Activated T-helper 2 cell treated with anti-CD3 and anti-CD28 coated beads, Interferon-gamma antibody, Interleukin-2, Interleukin-4, amounts not matched to agents 10 μg/mL and 5 μg/mL and 100 μg/mL, durations not matched to agents 14 hours and 24 hours and 36 hours (primary cell): ENCODE measurements around the gene KLK12. TPM values are rescaled to one million over a fixed set of nuclear protein-coding genes. Genes with fewer than 3 reads are reported as not detected.

Experiments used
- DNase-seq: peaks from one replicate; pipeline ENCODE4 v3.0.0; 2021; ENCODE audit warnings: low spot score
- H3K27ac Mint-ChIP-seq: one replicate; pipeline ENCODE4 v1.8.0; 2021; ENCODE audit warnings: mixed read lengths
- H3K27me3 Mint-ChIP-seq: one replicate; pipeline ENCODE4 v1.8.0; 2021; ENCODE audit warnings: low read depth, mixed read lengths
- H3K36me3 Mint-ChIP-seq: one replicate; pipeline ENCODE4 v1.8.0; 2021; ENCODE audit warnings: low read depth, mixed read lengths
- H3K4me1 Mint-ChIP-seq: one replicate; pipeline ENCODE4 v1.8.0; 2021; ENCODE audit warnings: low read depth, mixed read lengths
- H3K4me3 Mint-ChIP-seq: one replicate; pipeline ENCODE4 v1.8.0; 2021; ENCODE audit warnings: low read depth, mild to moderate bottlenecking, moderate library complexity, mixed read lengths
- H3K9me3 Mint-ChIP-seq: one replicate; pipeline ENCODE4 v1.8.0; 2021; ENCODE audit warnings: mixed read lengths
- intact Hi-C: fragments of 100-400 bp; cut with micrococcal nuclease; formaldehyde crosslinking; loops from one replicate; pipeline ENCODE4 v1.15.1; 2023
- total RNA-seq: library from RNA; stranded (reverse); gene quantifications from 2 replicates; pipeline ENCODE4 v1.2.3, GENCODE V29; 2022

Gene KLK12
- total RNA-seq, 1 donor from 2014 or later: not detected

DNA sequence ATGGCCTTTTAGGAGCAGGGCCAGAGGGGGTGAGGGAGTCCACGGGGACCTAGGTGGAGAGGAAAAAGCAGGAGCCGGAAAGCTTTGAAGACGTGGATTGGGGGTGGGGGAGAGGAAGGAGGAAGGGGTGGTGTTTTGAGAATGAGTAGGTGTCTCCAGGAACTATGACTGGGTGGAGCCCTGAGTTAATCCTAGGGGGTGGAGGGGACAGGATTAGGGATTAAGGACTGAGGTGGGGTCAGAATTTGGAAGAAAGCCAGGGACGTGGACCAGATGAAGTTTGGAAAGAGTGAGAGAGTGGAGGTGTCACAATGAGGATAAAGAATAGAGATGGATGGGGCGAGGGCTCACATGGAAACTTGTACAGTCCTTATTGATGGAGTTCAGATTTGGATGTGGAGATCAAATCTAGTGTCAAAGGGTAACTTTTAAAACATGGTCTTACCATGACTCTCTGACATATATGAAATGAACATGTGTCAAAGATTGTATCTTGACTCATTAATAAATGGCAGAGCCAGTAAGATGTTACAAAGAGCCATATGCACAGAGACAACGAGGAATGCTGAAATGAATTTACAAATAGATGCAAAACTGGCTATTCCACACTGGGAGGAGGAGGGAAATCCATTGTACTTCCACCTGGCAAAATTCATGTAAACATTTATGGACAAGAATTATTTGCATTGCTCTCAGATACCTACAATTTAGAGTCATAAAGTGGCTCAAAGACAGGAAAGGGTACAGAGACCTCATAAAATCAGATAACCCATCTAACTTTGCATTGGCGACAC is 31.8 kb upstream of the KLK12 start:
- H3K36me3 Mint-ChIP-seq: no peaks in the 10 kb centered on the region
- H3K27ac Mint-ChIP-seq: no peak overlapping the region
- H3K27me3 Mint-ChIP-seq: peaks cover 21% of the 10 kb centered on the region
- no peak overlapping the region for H3K4me3 Mint-ChIP-seq
- DNase-seq: no peak
- no peaks in the 10 kb centered on the region for H3K9me3 Mint-ChIP-seq
- no peaks in the 10 kb centered on the region for H3K4me1 Mint-ChIP-seq
- intact Hi-C loops: no loop called here

GRCh38 chr19:51065221-51065960 is 30.6 kb upstream of the KLK12 start:
- intact Hi-C loops: no loop called here
- Mint-ChIP-seq H3K36me3 (no peaks in the 10 kb centered on the region), H3K27ac (no peak overlapping the region), H3K27me3 (peaks cover 21% of the 10 kb centered on the region), H3K9me3 (no peaks in the 10 kb centered on the region), H3K4me1 (no peaks in the 10 kb centered on the region), H3K4me3 (no peak overlapping the region)
- DNase-seq: no peak

- intact Hi-C loops: no loop called here
- Mint-ChIP-seq H3K27ac (no peak within 1 kb of the TSS), H3K4me1 (no peaks in the 10 kb centered on the region), H3K27me3 (peaks cover 21% of the 10 kb centered on the region), H3K4me3 (no peak within 1 kb of the TSS), H3K36me3 (no peaks in the 10 kb centered on the region), H3K9me3 (no peaks in the 10 kb centered on the region)
- no peak for DNase-seq
Measured at GRCh38 chr19:51064534-51065220, 29.9 kb upstream of the KLK12 start, which contains the start of gene KLK13. Gene KLK13 (minus strand): TSS chr19:51065092. CDS start chr19:51065067, 25 bp downstream.

DNA sequence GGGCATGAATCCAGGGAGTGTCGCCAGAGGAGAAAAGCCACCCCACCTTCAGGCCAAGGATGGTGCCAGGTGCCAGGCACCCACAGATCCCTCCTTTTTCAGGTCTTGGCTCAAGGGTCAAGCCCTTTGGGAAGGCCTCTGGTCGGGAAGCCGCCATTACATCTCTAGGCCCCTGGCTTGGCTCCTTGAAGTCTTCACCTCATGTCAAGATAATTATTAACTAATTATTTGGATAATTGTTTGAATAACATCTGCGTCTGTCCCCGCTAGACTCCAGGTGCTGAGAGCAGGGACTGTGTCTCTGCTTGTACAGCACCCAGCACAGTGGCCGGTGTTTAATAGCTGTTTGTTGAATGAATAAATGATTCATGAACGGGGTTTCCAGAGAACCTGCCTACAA is 28.9 kb upstream of the KLK12 start:
- peaks cover 23% of the 10 kb centered on the region for H3K27me3 Mint-ChIP-seq
- H3K4me1 Mint-ChIP-seq: no peaks in the 10 kb centered on the region
- intact Hi-C loops: no loop called here
- no peaks in the 10 kb centered on the region for H3K36me3 Mint-ChIP-seq
- H3K4me3 Mint-ChIP-seq: no peak overlapping the region
- H3K27ac Mint-ChIP-seq: no peak overlapping the region
- DNase-seq: no peak
- no peaks in the 10 kb centered on the region for H3K9me3 Mint-ChIP-seq

GRCh38 chr19:51060973-51061372 is 26.2 kb upstream of the KLK12 start:
- Mint-ChIP-seq H3K27me3 (peaks cover 21% of the 10 kb centered on the region), H3K36me3 (no peaks in the 10 kb centered on the region), H3K27ac (no peak overlapping the region), H3K4me1 (no peaks in the 10 kb centered on the region), H3K9me3 (no peaks in the 10 kb centered on the region), H3K4me3 (no peak overlapping the region)
- intact Hi-C loops: no loop called here
- DNase-seq: no peak

DNA sequence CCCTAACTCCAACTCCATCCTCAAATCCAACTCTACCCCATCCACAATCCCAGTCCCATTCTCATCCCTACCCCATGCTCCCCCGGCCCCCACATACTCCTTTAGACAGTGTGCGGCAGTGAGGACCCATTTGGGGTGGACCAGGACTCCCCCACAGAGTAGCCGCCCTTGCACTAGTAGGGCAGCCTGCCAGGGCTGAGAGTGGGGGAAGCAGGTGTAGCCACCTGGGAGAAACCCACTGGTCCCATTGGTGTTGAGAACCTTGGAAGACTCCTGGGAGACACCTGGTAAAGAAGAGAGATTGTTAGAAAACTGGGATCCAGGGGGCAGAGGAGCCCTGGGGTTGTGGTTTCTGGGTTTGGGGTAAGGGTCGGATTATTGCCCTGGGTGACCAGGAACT is 25.5 kb upstream of the KLK12 start:
- H3K36me3 Mint-ChIP-seq: no peaks in the 10 kb centered on the region
- intact Hi-C loops: no loop called here
- H3K9me3 Mint-ChIP-seq: no peaks in the 10 kb centered on the region
- no peak overlapping the region for H3K4me3 Mint-ChIP-seq
- no peak overlapping the region for H3K27ac Mint-ChIP-seq
- H3K27me3 Mint-ChIP-seq: peaks cover 21% of the 10 kb centered on the region
- H3K4me1 Mint-ChIP-seq: no peaks in the 10 kb centered on the region
- DNase-seq: no peak

GRCh38 chr19:51059715-51060114 is 24.9 kb upstream of the KLK12 start:
- H3K27me3 Mint-ChIP-seq: peaks cover 21% of the 10 kb centered on the region
- no peak overlapping the region for H3K27ac Mint-ChIP-seq
- H3K4me3 Mint-ChIP-seq: no peak overlapping the region
- no peaks in the 10 kb centered on the region for H3K4me1 Mint-ChIP-seq
- intact Hi-C loops: no loop called here
- no peak for DNase-seq
- H3K36me3 Mint-ChIP-seq: no peaks in the 10 kb centered on the region
- no peaks in the 10 kb centered on the region for H3K9me3 Mint-ChIP-seq

GRCh38 chr19:51055866-51056265 is 21.1 kb upstream of the KLK12 start:
- H3K27me3 Mint-ChIP-seq: peaks cover 22% of the 10 kb centered on the region
- H3K27ac Mint-ChIP-seq: no peak overlapping the region
- intact Hi-C loops: no loop called here
- no peak for DNase-seq
- no peaks in the 10 kb centered on the region for H3K4me1 Mint-ChIP-seq
- H3K9me3 Mint-ChIP-seq: no peaks in the 10 kb centered on the region
- H3K4me3 Mint-ChIP-seq: no peak overlapping the region
- no peaks in the 10 kb centered on the region for H3K36me3 Mint-ChIP-seq

DNA sequence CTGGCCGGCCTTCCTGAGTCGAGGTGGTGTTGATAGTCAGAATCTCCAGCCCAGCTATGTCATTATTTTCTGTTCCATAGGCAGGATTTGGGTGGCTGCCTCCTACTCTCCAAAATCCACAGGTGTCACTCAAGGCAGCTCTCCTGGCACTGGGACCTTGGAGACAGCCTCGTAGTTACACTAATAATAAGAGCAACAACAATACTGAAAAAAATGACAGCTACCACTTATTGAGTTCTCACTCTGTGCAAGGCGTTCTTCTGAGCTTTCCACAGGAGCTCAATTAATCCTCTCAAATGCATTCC is 12.2 kb upstream of the KLK12 start:
- intact Hi-C loops: no loop called here
- Mint-ChIP-seq H3K4me1 (no peaks in the 10 kb centered on the region), H3K27me3 (peaks cover 10% of the 10 kb centered on the region), H3K4me3 (no peak overlapping the region), H3K27ac (no peak overlapping the region), H3K9me3 (no peaks in the 10 kb centered on the region), H3K36me3 (no peaks in the 10 kb centered on the region)
- DNase-seq: no peak

DNA sequence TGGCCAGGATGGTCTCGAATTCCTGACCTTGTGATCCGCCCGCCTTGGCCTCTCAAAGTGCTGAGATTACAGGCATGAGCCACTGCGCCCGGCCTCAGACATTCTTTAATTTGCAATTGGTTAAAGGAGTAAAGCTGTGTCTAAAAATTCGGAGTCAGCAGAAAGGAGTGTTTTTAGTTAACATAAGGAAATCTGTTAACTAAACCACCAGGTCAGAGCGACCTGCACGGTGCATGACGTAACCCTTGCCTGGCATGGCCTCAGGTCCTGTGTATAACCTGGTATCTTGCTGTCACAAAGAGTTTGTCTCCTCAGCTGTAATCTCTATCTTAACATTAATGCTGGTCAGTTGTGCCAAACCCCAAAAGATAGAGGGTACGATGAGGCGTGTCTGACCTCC is 9.5 kb upstream of the KLK12 start:
- intact Hi-C loops: no loop called here

GRCh38 chr19:51043497-51043896 is 8.7 kb upstream of the KLK12 start:
- no peak overlapping the region for H3K4me3 Mint-ChIP-seq
- peaks cover 10% of the 10 kb centered on the region for H3K27me3 Mint-ChIP-seq
- H3K36me3 Mint-ChIP-seq: no peaks in the 10 kb centered on the region
- no peak for DNase-seq
- no peaks in the 10 kb centered on the region for H3K9me3 Mint-ChIP-seq
- no peak overlapping the region for H3K27ac Mint-ChIP-seq
- intact Hi-C loops: no loop called here
- H3K4me1 Mint-ChIP-seq: no peaks in the 10 kb centered on the region

More for the DNA sequence above, 9.5 kb upstream of the KLK12 start:
- H3K27ac Mint-ChIP-seq: no peak overlapping the region
- no peaks in the 10 kb centered on the region for H3K4me1 Mint-ChIP-seq
- H3K36me3 Mint-ChIP-seq: no peaks in the 10 kb centered on the region
- H3K4me3 Mint-ChIP-seq: no peak overlapping the region
- no peaks in the 10 kb centered on the region for H3K9me3 Mint-ChIP-seq
- H3K27me3 Mint-ChIP-seq: peaks cover 10% of the 10 kb centered on the region
- DNase-seq: no peak

- no peak overlapping the region for H3K4me3 Mint-ChIP-seq
- no peaks in the 10 kb centered on the region for H3K36me3 Mint-ChIP-seq
- H3K27me3 Mint-ChIP-seq: no peaks in the 10 kb centered on the region
- no peak for DNase-seq
- no peak overlapping the region for H3K27ac Mint-ChIP-seq
- intact Hi-C loops: no loop called here
- no peaks in the 10 kb centered on the region for H3K9me3 Mint-ChIP-seq
- no peaks in the 10 kb centered on the region for H3K4me1 Mint-ChIP-seq
Measured at GRCh38 chr19:51040151-51040550, 5.3 kb upstream of the KLK12 start.

DNA sequence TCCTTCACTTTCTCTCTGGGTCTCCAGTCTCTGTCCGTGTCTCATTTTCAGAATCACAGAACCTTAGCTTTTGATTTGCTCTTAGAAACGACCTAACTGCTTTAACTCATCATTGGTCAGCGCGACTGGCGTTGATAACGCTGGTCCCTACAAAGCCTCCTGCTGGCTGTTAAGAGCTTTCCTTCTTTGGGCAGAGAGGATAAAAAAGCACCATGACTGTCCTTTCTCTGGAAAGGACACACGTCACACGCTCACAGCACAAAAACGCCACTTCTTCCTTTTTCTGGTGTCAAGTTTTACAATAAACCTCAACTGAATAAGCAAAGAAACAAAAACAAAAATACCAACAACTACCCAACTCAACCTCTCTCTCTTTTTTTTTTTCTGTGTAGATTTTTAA is 1.7 kb upstream of the KLK12 start:
- Mint-ChIP-seq H3K9me3 (no peaks in the 10 kb centered on the region), H3K27me3 (peaks cover 2% of the 10 kb centered on the region), H3K36me3 (no peaks in the 10 kb centered on the region), H3K4me3 (no peak overlapping the region), H3K4me1 (no peaks in the 10 kb centered on the region), H3K27ac (no peak overlapping the region)
- intact Hi-C loops: no loop called here
- no peak for DNase-seq
